ENCODE results near the gene TSC2. TPM values are rescaled to one million over a fixed set of nuclear protein-coding genes. Genes with fewer than 3 reads are reported as not detected.
"Not testable (repeated sequence)": the region's sequence is repeated elsewhere in the genome, so short reads cannot be mapped to it uniquely, and the experiment has no call there.

The TSC2 gene
- total RNA-seq, 3 donors from 2014 or later (not counting 1 experiment from before 2014, with no cell fraction given) = 135 to 197 (median 161) TPM

- H3K9me3 ChIP-seq (ENCODE audit: control insufficient read depth, insufficient read depth, low read length); H3K4me3 ChIP-seq (ENCODE audit: low read length); H3K27me3 ChIP-seq (ENCODE audit: control insufficient read depth, insufficient read depth, low read length); H3K27ac Mint-ChIP-seq; H3K4me3 Mint-ChIP-seq; H3K4me1 ChIP-seq (ENCODE audit: control insufficient read depth, insufficient read depth, low read length); H3K27ac ChIP-seq (ENCODE audit: low read length); H3K9me3 Mint-ChIP-seq; H3K4me1 Mint-ChIP-seq; H3K36me3 ChIP-seq (ENCODE audit: control insufficient read depth, insufficient read depth, low read length); H3K27me3 Mint-ChIP-seq (ENCODE audit: low read depth in 2 of 2); DNase-seq; intact Hi-C loops (cut with micrococcal nuclease); H3K36me3 Mint-ChIP-seq: not testable (repeated sequence)
- WGBS (ENCODE audit: insufficient coverage) = 97% methylated on average over 73 of the region's 73 CpGs
- peak in 1 of 3 donors; percentile 14 for ATAC-seq
These were observed 60.9 kb downstream of the TSC2 start for GRCh38 chr16:2108446-2109270.

- H3K9me3 ChIP-seq (ENCODE audit: control insufficient read depth, insufficient read depth, low read length); H3K27me3 ChIP-seq (ENCODE audit: control insufficient read depth, insufficient read depth, low read length); H3K4me1 ChIP-seq (ENCODE audit: control insufficient read depth, insufficient read depth, low read length); H3K27ac ChIP-seq (ENCODE audit: low read length); H3K36me3 ChIP-seq (ENCODE audit: control insufficient read depth, insufficient read depth, low read length); H3K27me3 Mint-ChIP-seq (ENCODE audit: low read depth in 2 of 2); H3K27ac Mint-ChIP-seq; H3K4me3 Mint-ChIP-seq; H3K4me1 Mint-ChIP-seq; intact Hi-C loops (cut with micrococcal nuclease); H3K36me3 Mint-ChIP-seq; DNase-seq; H3K9me3 Mint-ChIP-seq; H3K4me3 ChIP-seq (ENCODE audit: low read length); ATAC-seq: not testable (repeated sequence)
- WGBS (ENCODE audit: insufficient coverage) = 93% methylated on average over 25 of the region's 25 CpGs
These were observed 61.4 kb downstream of the TSC2 start for GRCh38 chr16:2109271-2109580.

- H3K4me3 ChIP-seq (ENCODE audit: low read length); H3K4me1 ChIP-seq (ENCODE audit: control insufficient read depth, insufficient read depth, low read length); H3K36me3 ChIP-seq (ENCODE audit: control insufficient read depth, insufficient read depth, low read length); H3K27me3 ChIP-seq (ENCODE audit: control insufficient read depth, insufficient read depth, low read length); H3K9me3 ChIP-seq (ENCODE audit: control insufficient read depth, insufficient read depth, low read length); H3K4me1 Mint-ChIP-seq; H3K27ac ChIP-seq (ENCODE audit: low read length); H3K9me3 Mint-ChIP-seq; ATAC-seq; H3K4me3 Mint-ChIP-seq; H3K27ac Mint-ChIP-seq; DNase-seq; H3K27me3 Mint-ChIP-seq (ENCODE audit: low read depth in 2 of 2); H3K36me3 Mint-ChIP-seq; intact Hi-C loops (cut with micrococcal nuclease): not testable (repeated sequence)
- 94% methylated on average over 21 of the region's 23 CpGs for WGBS (ENCODE audit: insufficient coverage)
These were observed 62.1 kb downstream of the TSC2 start for GRCh38 chr16:2109872-2110271.

GRCh38 chr16:2110332-2111008 is 62.7 kb downstream of the TSC2 start:
- H3K9me3 Mint-ChIP-seq; H3K27me3 Mint-ChIP-seq (ENCODE audit: low read depth in 2 of 2); H3K4me3 ChIP-seq (ENCODE audit: low read length); H3K4me3 Mint-ChIP-seq; H3K27ac Mint-ChIP-seq; H3K27me3 ChIP-seq (ENCODE audit: control insufficient read depth, insufficient read depth, low read length); intact Hi-C loops (cut with micrococcal nuclease); H3K27ac ChIP-seq (ENCODE audit: low read length); H3K36me3 ChIP-seq (ENCODE audit: control insufficient read depth, insufficient read depth, low read length); H3K9me3 ChIP-seq (ENCODE audit: control insufficient read depth, insufficient read depth, low read length); H3K4me1 Mint-ChIP-seq; H3K36me3 Mint-ChIP-seq; H3K4me1 ChIP-seq (ENCODE audit: control insufficient read depth, insufficient read depth, low read length); DNase-seq: not testable (repeated sequence)
- ATAC-seq = peak in 1 of 3 donors; percentile 13
- WGBS (ENCODE audit: insufficient coverage) = 98% methylated on average over 40 of the region's 43 CpGs

GRCh38 chr16:2111009-2111353 is 63.2 kb downstream of the TSC2 start:
- H3K36me3 Mint-ChIP-seq; H3K36me3 ChIP-seq (ENCODE audit: control insufficient read depth, insufficient read depth, low read length); H3K4me1 ChIP-seq (ENCODE audit: control insufficient read depth, insufficient read depth, low read length); H3K4me3 ChIP-seq (ENCODE audit: low read length); intact Hi-C loops (cut with micrococcal nuclease); H3K4me3 Mint-ChIP-seq; H3K27me3 ChIP-seq (ENCODE audit: control insufficient read depth, insufficient read depth, low read length); DNase-seq; H3K27ac ChIP-seq (ENCODE audit: low read length); H3K9me3 ChIP-seq (ENCODE audit: control insufficient read depth, insufficient read depth, low read length); H3K27me3 Mint-ChIP-seq (ENCODE audit: low read depth in 2 of 2); H3K9me3 Mint-ChIP-seq; H3K27ac Mint-ChIP-seq; H3K4me1 Mint-ChIP-seq: not testable (repeated sequence)
- peak in 1 of 3 donors; percentile 21 for ATAC-seq
- WGBS (ENCODE audit: insufficient coverage) = 96% methylated on average over 36 of the region's 36 CpGs

- H3K36me3 ChIP-seq (ENCODE audit: control insufficient read depth, insufficient read depth, low read length); H3K27ac Mint-ChIP-seq; H3K27me3 ChIP-seq (ENCODE audit: control insufficient read depth, insufficient read depth, low read length); H3K27me3 Mint-ChIP-seq (ENCODE audit: low read depth in 2 of 2); H3K9me3 Mint-ChIP-seq; intact Hi-C loops (cut with micrococcal nuclease); DNase-seq; H3K4me3 ChIP-seq (ENCODE audit: low read length); H3K4me1 Mint-ChIP-seq; H3K36me3 Mint-ChIP-seq; H3K9me3 ChIP-seq (ENCODE audit: control insufficient read depth, insufficient read depth, low read length); H3K4me3 Mint-ChIP-seq; H3K4me1 ChIP-seq (ENCODE audit: control insufficient read depth, insufficient read depth, low read length); H3K27ac ChIP-seq (ENCODE audit: low read length): not testable (repeated sequence)
- 97% methylated on average over 59 of the region's 65 CpGs for WGBS (ENCODE audit: insufficient coverage)
- peak in 1 of 3 donors; percentile 35 for ATAC-seq
These were observed 63.9 kb downstream of the TSC2 start for GRCh38 chr16:2111412-2112335.

GRCh38 chr16:2112539-2113106 is 64.8 kb downstream of the TSC2 start:
- H3K9me3 Mint-ChIP-seq; H3K4me3 ChIP-seq (ENCODE audit: low read length); H3K36me3 ChIP-seq (ENCODE audit: control insufficient read depth, insufficient read depth, low read length); H3K9me3 ChIP-seq (ENCODE audit: control insufficient read depth, insufficient read depth, low read length); H3K4me3 Mint-ChIP-seq; H3K36me3 Mint-ChIP-seq; H3K27ac Mint-ChIP-seq; DNase-seq; H3K27me3 Mint-ChIP-seq (ENCODE audit: low read depth in 2 of 2); intact Hi-C loops (cut with micrococcal nuclease); H3K4me1 ChIP-seq (ENCODE audit: control insufficient read depth, insufficient read depth, low read length); H3K27me3 ChIP-seq (ENCODE audit: control insufficient read depth, insufficient read depth, low read length); ATAC-seq; H3K27ac ChIP-seq (ENCODE audit: low read length); H3K4me1 Mint-ChIP-seq: not testable (repeated sequence)
- WGBS (ENCODE audit: insufficient coverage) = 93% methylated on average over 27 of the region's 30 CpGs
